Umbilical cord (tissue), 2 donors: ENCODE results near the gene MPC1. TPM values are rescaled to one million over a fixed set of nuclear protein-coding genes. Genes with fewer than 3 reads are reported as not detected.
"Not testable (repeated sequence)": the region's sequence is repeated elsewhere in the genome, so short reads cannot be mapped to it uniquely, and the experiment has no call there.

ENCODE experiments used
- DNase-seq: peaks from one replicate; pipeline ENCODE4 v3.0.0-alpha.2; 2015; ENCODE audit warnings: low spot score
- total RNA-seq: library from RNA; depleted of rRNA; stranded (reverse); fragments of >200 nt; gene quantifications from one replicate; pipeline ENCODE4 v1.2.3, GENCODE V29; 2014; ENCODE audit warnings: low replicate concordance; ENCODE audit not compliant: insufficient read depth

Gene MPC1
- total RNA-seq, 1 donor from 2014 or later, result 36.4 TPM

DNA sequence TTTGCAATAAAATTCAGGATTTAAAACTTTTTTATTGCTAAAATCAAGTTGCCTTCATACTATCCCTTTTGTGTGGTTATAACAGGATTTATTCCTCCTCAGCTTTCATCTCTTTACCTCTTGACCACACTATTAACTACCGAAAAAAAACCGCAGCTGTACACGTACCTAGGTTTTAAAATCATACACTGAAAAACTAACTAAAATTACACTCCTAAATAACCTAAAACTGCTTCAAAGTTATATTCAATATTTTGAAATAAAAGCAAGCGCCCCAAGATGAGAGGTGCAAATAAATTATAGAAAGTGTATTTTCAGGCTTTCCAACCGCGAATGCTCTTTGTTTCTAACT is 1.4 kb downstream of the MPC1 start:
- DNase-seq, result no peak

DNA sequence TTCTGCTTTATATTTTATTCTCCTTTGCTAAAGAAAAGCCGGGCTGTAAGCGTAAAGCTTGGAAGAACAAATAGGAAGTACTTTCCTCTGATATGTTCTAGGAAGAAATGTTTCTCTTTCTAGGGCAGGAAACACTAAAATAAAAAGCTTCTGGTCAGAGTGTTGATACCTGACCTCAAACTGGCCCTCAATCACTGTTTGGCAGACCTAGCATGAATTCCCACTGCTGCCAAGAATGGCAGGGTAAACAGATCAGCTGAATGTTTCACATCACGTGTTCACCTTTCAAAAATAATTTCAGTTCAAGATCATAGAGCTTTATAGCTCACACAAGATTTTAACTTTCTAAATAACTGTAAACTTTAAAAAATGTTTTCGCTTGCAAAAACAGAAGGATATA is 2.9 kb downstream of the MPC1 start:
- no peak for DNase-seq

DNA sequence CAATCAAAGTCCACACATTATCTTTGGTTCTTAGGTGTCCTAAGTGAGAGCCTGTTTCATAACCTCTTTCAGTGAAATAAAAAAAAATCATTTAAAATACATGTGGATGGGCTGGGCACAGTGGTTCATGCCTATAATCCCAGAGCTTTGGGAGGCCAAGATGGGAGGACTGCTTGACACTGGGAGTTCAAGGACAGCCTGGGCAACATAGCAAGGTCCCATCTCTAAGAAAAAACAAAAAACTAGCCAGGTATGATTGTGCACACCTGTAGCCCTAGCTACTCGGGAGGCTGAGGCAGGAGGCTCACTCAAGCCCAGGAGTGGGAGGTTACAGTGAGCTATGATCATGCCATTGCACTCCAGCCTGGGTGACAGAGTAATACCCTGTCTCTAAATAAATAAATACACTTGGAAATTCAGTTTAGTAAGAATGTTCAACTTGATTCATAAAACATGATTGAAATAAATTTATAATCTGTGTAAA is 3.6 kb downstream of the MPC1 start:
- no peak for DNase-seq

DNA sequence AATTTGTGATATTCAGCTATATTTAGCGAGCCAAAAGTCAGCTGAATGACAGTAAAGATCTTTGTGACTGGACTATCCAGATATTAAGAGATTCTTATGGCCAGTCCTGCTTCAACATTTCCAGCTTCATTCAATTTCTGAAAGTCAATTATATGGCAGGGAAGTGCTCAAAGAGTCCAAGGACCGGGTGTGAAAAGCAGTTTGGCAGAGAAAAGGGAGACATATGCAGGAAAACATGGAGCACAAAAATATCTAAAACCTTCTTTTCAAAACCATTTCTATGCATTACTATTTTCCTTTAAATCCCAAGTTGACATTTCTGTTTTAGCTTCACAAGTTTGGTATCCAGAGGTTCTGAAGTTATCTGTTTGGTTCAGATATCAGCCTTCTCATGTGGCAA is 5.0 kb downstream of the MPC1 start:
- no peak for DNase-seq

DNA sequence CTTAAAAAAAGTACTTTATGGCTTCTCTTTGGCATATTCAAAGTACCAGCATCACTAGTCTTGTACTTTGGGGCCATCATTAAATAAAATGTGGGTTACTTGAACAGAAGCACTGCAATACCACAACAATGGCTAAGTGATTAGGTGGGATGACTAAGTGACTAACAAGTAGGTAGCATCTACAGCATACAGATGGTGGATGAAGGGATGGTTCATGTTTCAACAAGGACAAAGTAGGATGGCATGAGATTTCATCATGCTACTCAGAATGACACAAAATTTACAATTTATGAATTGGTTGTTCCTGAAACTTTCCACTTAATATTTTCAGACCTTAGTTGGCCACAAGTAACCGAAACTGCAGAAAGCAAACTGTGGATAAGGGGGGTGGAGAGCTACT is 7.7 kb downstream of the MPC1 start:
- no peak for DNase-seq

DNA sequence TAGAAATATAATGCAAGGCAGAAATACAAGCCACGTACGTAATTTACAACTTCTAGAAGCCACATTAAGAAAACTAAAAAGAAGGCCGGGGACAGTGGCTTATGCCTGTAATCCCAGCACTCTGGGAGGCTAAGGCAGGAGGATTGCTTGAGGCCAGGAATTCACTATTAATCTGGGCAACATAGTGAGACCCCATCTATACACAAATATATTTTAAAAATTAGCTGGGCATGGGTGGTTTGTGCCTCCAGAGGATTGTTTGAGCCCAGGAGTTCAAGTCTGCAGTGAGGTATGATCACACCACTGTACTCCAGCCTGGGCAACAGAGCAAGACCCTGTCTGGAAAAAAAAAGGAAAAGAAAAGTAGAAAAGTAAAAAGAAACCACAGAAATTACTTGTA is 12.3 kb downstream of the MPC1 start:
- DNase-seq, result no peak

DNA sequence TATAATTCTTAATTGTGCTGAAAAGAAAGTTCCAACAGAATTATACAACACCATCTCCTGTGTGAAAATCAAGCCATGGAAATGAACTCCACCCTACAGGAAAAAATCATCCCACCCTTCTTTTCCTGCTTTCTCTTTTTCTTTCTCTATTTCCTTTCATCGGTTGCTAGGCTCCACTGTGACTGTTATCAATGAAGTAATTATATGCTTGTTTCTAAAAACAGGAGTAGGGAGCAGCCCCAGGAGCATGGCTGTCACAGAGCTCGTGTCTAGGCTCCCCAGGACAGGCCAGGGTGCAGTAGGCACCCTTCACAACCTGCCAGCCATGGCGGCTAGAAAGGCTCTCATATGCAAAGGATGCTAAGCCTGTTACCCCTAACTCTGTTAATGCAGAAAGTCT is 13.0 kb downstream of the MPC1 start:
- no peak for DNase-seq

DNA sequence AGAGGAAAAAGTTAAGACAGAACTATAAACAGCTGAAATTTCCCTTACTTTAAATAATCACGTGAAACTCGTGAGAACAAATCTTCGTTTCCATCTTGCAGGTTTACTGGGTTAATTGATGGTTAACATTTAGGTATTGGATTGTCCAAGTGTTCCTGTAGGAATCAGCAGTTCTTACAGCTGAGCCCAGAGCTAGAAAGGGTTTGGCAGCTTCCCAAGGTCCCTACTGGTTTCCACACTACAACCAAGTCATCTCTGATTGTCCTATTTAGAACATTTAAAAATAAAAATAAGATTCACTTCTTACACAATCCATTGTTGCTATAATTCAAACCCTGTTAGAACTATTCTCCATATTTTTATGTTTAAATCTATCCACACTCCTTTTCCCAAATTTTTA is 15.8 kb downstream of the MPC1 start:
- DNase-seq, result no peak

DNA sequence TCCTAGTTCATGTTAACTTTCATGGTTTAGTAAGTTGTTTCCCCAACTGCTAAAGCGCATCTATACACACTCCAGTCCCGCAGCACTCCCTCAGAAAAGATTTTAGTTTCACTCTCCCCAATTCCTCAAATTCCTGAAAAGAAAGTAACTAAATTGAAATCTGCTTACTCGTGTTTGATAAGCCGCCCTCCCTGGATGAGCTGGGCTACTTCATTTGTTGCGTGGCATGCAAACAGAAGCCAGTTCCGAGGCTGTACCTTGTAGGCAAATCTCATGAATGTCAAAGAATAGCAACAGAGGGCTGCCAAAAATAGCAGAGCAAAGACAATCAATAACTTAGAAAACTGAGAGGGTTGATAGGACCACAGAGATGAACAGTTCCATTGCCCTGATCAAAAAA is 16.9 kb downstream of the MPC1 start:
- DNase-seq, result no peak

DNA sequence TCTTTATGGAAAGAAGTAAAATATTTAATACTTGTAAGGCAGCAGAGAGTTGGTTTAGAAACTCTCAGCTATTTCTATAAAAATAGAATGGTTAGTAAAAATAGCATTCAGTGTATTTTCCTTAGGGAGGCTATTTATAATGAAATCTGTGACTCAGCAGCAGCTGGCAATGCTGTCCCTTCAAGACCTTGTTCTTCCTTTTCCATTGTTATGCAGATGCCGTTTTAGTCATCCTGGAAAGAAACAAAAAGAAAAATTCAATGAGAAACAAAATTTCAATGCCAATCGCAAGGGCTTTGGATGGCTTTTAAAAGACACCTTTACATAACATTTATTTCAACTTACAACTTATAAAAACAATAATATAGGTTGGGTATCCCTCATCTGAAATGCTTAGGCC is 17.5 kb downstream of the MPC1 start:
- DNase-seq, result peak; percentile 26

DNA sequence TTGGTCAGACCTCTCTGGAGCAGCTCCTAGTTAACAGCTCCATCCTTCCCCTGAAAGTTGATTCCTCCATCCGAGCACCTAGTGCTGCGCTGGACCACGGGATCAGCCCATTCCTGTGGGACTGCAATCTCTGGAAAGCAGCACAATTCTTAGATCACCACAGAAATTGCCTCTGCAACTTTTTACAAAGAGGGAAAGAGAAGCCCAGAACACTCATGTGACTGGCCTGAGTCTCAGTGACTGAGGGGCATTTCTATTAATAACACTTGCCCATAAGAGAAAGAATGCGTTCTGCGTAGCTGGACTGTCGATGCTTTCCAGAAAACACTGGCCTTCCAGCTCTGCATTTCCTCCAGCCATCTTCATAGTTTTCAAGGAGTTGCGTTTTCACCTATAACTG is 18.3 kb downstream of the MPC1 start:
- DNase-seq, result peak; percentile 31

DNA sequence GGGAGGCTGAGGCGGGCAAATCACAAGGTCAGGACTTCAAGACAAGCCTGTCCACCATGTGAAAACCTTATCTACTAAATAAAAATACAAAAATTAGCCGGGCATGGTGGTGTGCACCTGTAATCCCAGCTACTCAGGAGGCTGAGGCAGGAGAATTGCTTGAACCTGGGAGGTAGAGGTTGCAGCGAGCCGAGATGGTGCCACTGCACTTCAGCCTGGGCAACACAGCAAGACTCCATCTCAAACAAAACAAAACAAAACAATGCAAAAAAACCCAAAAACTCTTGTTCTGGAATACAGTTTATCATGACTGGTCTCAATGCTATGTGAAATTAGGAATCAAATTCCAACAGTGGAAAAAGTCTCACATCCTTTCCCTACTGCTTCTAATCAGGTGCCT is 20.3 kb downstream of the MPC1 start:
- not testable (repeated sequence) for DNase-seq

DNA sequence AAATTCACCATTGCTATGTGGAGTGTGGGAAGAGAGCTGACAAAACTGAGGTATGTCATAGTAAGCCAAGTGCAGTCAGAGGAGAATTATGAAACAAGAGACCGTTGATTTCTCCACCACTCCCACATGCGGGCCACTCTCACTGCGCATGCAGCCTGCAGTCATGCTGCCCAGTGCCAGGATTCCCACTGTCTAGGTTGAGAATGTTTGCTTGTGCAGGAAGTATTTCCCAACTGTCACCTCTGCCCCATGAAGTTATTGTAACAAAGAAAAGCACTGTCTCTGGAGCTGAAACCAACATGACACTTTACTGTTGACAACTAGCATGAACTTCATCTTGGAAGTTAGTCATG is 21.7 kb downstream of the MPC1 start:
- no peak for DNase-seq

DNA sequence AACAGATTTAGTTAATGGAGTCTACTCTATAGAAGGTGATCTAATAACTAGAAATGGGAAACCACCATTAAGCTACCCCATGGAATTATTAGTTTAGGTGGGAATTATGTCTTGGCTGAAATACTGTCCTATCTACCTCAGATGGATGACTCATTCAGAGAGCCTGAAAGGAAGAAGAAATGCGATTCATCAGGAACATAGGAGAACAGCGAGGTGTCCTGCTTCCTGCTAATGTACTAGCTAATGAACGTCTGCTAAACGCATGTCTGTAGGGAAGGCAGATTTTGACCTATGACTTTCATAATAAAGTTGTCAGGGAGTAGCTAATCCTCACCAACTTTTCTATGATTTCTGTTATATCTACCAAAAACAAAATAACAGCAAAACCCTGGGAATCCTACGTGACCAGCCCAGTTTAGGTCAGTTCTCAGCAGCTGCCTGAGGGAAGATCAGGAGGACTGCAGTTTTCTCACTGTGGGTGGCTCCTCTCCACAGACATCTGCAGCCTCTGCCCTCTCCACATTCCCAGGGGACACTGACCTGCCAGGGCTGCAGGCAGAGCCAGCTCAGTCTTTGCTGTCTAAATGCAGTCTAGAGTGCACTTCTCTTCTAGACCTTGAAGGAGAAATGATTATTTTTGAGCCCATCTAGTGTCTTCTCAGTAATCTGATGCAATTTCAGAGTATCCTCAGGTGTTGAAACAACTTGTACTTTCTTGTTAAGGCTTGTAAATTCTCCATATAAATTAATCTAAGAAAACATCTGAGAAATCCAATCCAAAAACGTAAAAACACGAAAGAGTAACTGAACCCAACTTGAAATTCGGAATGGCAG is 22.3 kb downstream of the MPC1 start:
- no peak for DNase-seq

DNA sequence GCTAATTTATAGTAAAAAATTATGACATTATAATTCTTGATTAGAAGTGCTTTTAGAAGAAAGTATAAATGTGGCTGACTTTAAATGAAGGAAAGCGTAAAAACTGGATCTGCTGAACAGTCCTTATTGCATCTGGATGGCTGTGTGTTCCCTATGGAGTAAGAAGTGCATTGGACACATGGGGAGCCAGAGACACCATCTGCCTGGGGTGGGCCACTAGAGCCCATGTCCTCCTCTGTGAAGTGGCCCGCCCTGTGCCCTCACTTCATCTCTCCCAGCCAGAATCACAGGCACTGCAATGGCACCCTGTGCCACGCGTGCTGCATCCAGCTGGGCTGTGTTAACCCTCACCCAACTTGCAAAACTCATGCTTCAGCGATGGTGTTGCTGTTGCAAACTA is 27.2 kb downstream of the MPC1 start:
- no peak for DNase-seq

DNA sequence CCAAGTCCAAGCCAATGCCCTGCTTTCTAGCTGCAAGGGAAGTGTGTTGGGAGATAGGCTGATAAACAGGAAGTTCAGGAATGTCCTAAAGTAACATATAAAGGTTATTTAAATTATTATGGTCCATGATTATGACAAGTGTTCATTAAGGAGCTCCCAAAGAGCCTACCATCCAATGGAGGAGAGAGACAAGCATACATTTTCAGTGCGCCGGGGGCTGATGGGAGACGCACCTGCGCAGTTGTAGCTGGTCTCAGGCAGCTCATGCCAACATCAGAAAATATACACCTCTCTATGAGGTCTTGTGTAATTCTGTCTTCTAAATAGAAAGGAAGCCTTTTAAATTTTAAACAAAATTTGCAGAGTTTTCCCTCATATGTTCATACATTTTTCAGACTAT is 27.8 kb downstream of the MPC1 start:
- DNase-seq, result no peak

DNA sequence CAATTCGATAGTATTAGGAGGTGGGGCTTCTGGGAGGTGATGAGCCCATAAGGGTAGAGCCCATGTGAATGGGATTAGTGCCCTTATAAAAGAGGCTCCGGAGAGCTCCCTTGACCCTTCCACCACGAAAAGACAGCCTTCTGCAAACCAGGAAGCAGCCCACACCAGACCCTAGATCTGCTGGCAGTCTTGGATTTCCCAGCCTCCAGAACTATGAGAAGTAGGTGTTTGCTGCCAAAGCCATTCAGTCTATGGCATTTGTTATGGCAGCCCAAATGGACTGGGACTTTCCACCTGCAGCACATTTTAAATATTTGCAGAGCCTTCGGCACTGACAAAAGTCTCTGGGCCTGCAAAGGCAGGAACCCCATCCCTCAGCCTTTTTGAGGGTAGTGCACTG is 28.6 kb downstream of the MPC1 start:
- no peak for DNase-seq

DNA sequence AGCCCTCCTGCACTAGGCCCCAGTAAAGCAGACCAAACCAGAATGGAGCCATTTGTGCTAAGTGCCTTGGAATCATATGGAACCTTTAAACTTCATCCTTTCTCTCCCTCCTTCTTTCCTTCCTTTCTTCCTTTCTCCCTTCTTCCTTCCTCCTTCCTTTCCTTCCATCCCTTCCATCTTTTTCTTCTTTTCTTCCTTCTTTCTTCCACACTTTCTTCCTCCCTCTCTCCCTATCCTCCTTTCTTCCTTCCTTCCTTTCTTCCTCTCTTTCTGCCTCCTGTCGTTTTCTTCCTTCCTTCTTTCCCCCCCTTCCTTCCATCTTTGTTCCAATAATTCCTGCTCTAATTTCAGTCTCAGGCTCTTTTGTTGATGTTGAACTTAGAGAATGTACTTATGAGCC is 29.2 kb downstream of the MPC1 start:
- DNase-seq, result no peak

DNA sequence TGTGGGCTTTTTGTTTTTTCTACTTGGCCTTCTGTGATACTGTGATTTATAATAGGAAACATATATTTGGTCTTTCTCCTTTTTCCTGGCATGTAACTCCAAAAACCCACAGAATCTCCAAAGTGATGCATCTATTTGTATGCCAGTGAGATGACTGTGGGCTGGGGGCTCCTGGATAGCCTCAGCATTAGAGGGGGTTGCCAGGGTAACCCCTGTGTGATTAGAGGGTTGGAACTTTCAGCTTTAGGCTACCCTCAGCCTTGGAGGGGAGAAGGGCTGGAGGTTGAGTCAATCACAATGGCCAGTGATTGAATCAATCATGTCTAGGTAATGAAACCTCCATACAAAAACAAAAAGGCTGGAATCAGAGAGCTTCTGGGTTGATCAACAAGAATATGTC is 29.8 kb downstream of the MPC1 start:
- DNase-seq, result no peak

DNA sequence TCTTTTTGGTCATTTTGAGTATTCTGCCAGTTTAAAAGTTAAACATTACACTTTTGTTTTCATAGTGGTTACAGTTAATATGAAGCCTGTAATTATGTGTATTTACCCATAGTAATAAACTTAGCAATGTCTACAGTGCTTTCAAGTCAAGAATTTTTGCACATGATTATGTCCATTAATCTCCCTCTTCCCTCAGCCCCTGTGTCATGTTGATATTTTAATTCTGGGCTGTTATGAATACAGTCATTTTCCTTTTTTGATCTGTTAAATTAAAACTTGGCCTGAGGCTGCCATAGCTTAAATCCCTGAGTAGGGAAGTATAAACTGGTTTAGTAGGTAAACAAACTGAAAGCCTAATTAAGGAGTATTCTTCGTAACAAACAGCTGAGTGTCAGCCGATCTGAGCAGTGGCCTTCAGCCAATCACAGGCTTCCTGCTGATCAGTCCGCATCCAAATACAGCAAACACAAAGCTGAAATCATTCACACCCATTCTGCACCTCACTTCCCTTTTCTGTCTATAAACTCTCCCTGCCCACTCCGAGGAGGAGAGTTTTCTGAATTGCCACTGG is 30.9 kb downstream of the MPC1 start:
- DNase-seq, result no peak

DNA sequence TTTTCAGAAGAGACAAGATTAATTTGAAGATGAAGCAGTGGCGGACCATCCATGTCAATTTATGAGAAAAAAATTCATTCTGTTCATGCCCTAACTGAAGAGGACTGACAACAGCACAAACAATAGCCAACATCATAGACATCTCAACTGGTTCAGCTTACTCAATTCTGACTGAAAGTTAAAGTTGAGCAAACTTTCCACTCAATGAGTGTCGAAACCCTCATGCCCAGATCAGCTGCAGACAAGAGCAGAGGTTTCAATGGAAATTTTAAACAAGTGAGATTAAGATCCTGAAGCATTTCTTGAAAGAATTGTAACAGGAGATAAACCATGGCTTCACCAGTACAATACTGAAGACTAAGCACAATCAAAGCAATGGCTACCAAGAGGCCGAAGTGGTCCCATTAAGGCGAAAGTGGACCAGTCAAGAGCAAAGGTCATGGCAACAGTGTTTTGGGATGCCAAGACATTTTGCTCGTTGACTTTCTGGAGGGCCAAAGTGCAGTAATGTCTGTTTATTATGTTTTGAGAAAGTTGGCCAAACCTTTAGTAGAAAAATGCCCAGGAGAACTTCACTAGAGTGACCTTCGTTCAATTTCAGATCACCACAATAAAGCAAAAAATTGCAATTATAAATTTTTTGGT is 34.3 kb downstream of the MPC1 start:
- no peak for DNase-seq

DNA sequence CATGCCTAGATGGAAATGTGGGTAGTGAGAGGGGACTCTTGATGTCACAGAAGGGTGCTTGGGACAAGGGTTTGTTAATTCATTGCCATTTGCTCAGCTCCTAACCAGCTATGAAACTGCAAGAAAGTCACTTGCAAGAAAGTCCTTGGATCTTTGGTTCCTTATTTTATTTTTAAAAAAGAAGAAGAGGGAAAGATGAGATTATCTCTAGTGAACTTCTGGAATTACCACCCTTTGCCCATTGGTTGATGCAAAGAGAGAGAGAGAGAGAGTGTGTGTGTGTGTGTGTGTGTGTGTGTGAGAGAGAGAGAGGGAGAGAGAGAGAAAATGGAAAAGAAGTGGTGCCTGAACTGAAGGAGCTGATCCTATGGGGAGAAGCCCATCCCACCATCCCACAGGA is 35.8 kb downstream of the MPC1 start:
- DNase-seq, result no peak

DNA sequence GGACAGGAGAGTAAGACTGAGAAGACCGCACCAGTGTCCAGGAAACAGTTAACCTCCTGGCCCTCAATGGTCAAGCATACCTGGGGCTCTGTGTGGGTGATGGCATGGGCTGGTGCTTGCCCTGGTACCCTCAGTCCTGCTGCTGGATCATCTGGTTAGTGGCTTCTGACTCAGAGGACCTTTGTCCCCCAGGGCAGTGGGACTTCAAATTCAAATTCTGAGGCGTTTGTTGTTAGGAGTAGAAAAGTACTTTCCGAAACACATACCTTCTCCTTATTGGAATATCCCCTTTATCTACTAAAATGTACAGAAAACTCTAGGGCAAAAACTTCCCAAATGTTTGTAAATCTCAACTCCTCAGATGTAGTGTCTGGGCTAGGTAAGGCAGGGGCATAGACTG is 36.3 kb downstream of the MPC1 start:
- DNase-seq, result no peak
